ENCODE measurements around the gene ZFAND2B. TPM values are rescaled to one million over a fixed set of nuclear protein-coding genes. Genes with fewer than 3 reads are reported as not detected.

Gene ZFAND2B
- total RNA-seq, 3 donors from 2014 or later, result 59.6 to 88.5 (median 66.0) TPM

- Histone ChIP-seq H3K36me3 (ENCODE audit: low read depth) (no peaks in the 10 kb centered on the region), H3K4me3 (no peak overlapping the region), H3K9me3 (no peaks in the 10 kb centered on the region), H3K4me1 (ENCODE audit: low read depth) (peaks cover 10% of the 10 kb centered on the region)
- ATAC-seq (no peak), DNase-seq (no peak)
- intact Hi-C loops (cut with DNase I, micrococcal nuclease), result loop anchor here in 1 of 2 donors (10.0 kb wide), 2 partner anchors 46 to 136 kb away; partner anchors contain the start of genes ABCB6 and PTPRN
- no peak for TF ChIP-seq CTCF (IDR thresholded peaks at IDR 0.05)
Measured at GRCh38 chr2:219168526-219168925, 38.1 kb upstream of the ZFAND2B start.

GRCh38 chr2:219168932-219169331, 37.6 kb upstream of the ZFAND2B start:
- Histone ChIP-seq H3K36me3 (ENCODE audit: low read depth) (no peaks in the 10 kb centered on the region), H3K4me3 (no peak overlapping the region), H3K4me1 (ENCODE audit: low read depth) (peaks cover 10% of the 10 kb centered on the region), H3K9me3 (no peaks in the 10 kb centered on the region)
- intact Hi-C loops (cut with DNase I, micrococcal nuclease), result loop anchor here in 1 of 2 donors (10.0 kb wide), 2 partner anchors 46 to 136 kb away; partner anchors contain the start of genes ABCB6 and PTPRN
- DNase-seq (no peak), ATAC-seq (no peak)
- no peak for TF ChIP-seq CTCF (IDR thresholded peaks at IDR 0.05)

- TF ChIP-seq CTCF (IDR thresholded peaks at IDR 0.05), result no peak
- no peaks in the 10 kb centered on the region for H3K36me3 ChIP-seq (ENCODE audit: low read depth)
- DNase-seq (no peak), ATAC-seq (peak; percentile 60)
- H3K4me3 ChIP-seq, result no peak within 1 kb of the TSS
- H3K4me1 ChIP-seq (ENCODE audit: low read depth), result peaks cover 16% of the 10 kb centered on the region
- no peaks in the 10 kb centered on the region for H3K9me3 ChIP-seq
- intact Hi-C loops (cut with DNase I, micrococcal nuclease), result loop anchor here in 1 of 2 donors (10.0 kb wide), 2 partner anchors 45 to 135 kb away; partner anchors contain the start of genes ABCB6 and PTPRN
Measured at GRCh38 chr2:219169930-219170654, 36.5 kb upstream of the ZFAND2B start, which contains the start of gene SLC23A3. TSS of gene SLC23A3 (minus strand) at chr2:219170029. CDS start at chr2:219169984, 45 bp downstream.

- intact Hi-C loops (cut with DNase I, micrococcal nuclease), result no loop called here
- Histone ChIP-seq H3K9me3 (no peaks in the 10 kb centered on the region), H3K36me3 (ENCODE audit: low read depth) (no peaks in the 10 kb centered on the region), H3K4me3 (no peak overlapping the region), H3K4me1 (ENCODE audit: low read depth) (peaks cover 25% of the 10 kb centered on the region)
- DNase-seq (peak in 1 of 3 donors; percentile 73), ATAC-seq (peak; percentile 51)
- TF ChIP-seq CTCF (IDR thresholded peaks at IDR 0.05), result peak; percentile 40
Measured at GRCh38 chr2:219171231-219171651, 35.3 kb upstream of the ZFAND2B start.

GRCh38 chr2:219172231-219173154, 34.1 kb upstream of the ZFAND2B start:
- no peaks in the 10 kb centered on the region for H3K9me3 ChIP-seq
- no peaks in the 10 kb centered on the region for H3K36me3 ChIP-seq (ENCODE audit: low read depth)
- H3K4me3 ChIP-seq, result no peak overlapping the region
- intact Hi-C loops (cut with DNase I, micrococcal nuclease), result no loop called here
- no peak for DNase-seq
- TF ChIP-seq CTCF (IDR thresholded peaks at IDR 0.05), result no peak
- peaks cover 25% of the 10 kb centered on the region for H3K4me1 ChIP-seq (ENCODE audit: low read depth)
- ATAC-seq, result no peak
